ENCODE results near the gene RAB36.
A peak's percentile ranks its signal among the peaks of the same experiment; 100 is the strongest.

The RAB36 gene

DNA sequence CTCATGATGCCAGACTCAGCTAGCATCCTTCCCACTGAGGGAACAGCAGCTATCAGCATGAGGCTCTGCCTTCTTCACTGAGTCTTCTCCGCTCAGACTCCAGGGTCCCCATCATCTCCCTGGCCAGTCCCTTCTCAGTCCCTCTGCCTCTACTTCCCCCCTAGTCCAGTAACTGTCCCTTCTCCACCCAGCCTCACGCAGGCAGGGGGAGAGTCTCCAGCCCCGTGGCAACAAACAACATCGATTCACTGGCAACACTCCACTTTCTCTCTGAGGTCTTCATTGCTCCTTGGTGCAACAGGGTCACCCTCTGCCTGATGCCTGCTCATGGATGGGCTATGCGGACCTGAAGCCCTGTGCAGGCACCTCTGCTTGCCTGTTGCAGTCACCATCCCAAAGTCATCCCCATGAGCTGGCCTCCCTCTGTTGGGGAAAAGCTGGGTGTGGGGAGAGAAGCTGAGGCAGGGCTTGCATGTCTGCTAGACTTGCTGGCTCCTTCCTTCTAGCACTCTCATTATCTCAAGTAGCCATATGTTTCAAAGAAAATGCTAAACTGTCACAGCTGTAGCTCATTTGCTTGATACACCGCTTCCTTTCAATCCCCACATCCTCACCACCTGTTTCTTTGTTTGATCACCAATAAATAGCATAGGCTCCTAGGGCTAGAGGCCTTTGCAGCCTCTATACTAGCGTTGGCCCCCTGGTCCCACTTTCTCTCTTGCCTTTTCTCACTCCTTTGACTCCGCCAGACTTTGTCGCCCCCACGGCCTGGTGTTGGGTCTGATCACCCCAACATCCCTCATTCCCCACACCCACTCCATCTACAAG, 30.8 kb downstream of the RAB36 start:
- no peak for ATAC-seq (replicated peaks)
- Mint-ChIP-seq H3K4me1 (ENCODE audit: low read depth in 2 of 2) (peaks cover 27 to 36% of the 10 kb centered on the region in 2 donors), H3K27ac (peak overlapping the region; percentile 65 to 89), H3K27me3 (no peaks in the 10 kb centered on the region), H3K36me3 (ENCODE audit: insufficient read depth) (peaks cover 7% of the 10 kb centered on the region), H3K4me3 (peak overlapping the region in 1 of 2 donors; percentile 68), H3K9me3 (peaks cover 0 to 5% of the 10 kb centered on the region in 2 donors)
- DNase-seq: peak in 1 of 3 experiments; percentile 15

GRCh38 chr22:23176645-23177027, 31.4 kb downstream of the RAB36 start:
- H3K9me3 Mint-ChIP-seq: peaks cover 0 to 5% of the 10 kb centered on the region in 2 donors
- H3K27me3 Mint-ChIP-seq: no peaks in the 10 kb centered on the region
- H3K4me1 Mint-ChIP-seq (ENCODE audit: low read depth in 2 of 2): peaks cover 27 to 36% of the 10 kb centered on the region in 2 donors
- H3K27ac Mint-ChIP-seq: peak overlapping the region in 1 of 2 donors; percentile 89
- ATAC-seq (replicated peaks) (no peak), DNase-seq (no peak)
- H3K36me3 Mint-ChIP-seq (ENCODE audit: insufficient read depth): peaks cover 11% of the 10 kb centered on the region
- peak overlapping the region in 1 of 2 donors; percentile 68 for H3K4me3 Mint-ChIP-seq

DNA sequence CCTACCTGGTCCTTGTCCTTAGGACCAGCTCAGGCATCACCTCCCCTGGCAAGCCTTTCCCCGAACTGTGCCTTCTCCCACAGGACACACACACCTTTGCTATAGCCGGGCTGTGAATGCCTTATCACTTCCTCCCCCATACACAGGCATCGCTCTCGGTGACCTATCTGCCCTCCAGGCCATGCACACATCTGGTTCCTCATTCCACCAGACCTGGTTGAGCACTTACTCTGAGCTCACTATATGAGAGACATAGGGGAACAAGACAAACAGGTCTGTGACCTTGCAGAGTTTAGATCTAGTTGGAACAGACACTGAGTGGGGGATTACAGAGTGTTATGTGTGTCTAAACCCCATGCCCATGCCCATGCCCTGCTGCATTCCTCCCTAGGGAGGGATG, 31.9 kb downstream of the RAB36 start:
- H3K27me3 Mint-ChIP-seq: no peaks in the 10 kb centered on the region
- peaks cover 0 to 5% of the 10 kb centered on the region in 2 donors for H3K9me3 Mint-ChIP-seq
- peak overlapping the region; percentile 0 to 68 for H3K4me3 Mint-ChIP-seq
- ATAC-seq (replicated peaks) (no peak), DNase-seq (no peak)
- peak overlapping the region in 1 of 2 donors; percentile 89 for H3K27ac Mint-ChIP-seq
- H3K4me1 Mint-ChIP-seq (ENCODE audit: low read depth in 2 of 2): peaks cover 32 to 40% of the 10 kb centered on the region in 2 donors
- peaks cover 16% of the 10 kb centered on the region for H3K36me3 Mint-ChIP-seq (ENCODE audit: insufficient read depth)

DNA sequence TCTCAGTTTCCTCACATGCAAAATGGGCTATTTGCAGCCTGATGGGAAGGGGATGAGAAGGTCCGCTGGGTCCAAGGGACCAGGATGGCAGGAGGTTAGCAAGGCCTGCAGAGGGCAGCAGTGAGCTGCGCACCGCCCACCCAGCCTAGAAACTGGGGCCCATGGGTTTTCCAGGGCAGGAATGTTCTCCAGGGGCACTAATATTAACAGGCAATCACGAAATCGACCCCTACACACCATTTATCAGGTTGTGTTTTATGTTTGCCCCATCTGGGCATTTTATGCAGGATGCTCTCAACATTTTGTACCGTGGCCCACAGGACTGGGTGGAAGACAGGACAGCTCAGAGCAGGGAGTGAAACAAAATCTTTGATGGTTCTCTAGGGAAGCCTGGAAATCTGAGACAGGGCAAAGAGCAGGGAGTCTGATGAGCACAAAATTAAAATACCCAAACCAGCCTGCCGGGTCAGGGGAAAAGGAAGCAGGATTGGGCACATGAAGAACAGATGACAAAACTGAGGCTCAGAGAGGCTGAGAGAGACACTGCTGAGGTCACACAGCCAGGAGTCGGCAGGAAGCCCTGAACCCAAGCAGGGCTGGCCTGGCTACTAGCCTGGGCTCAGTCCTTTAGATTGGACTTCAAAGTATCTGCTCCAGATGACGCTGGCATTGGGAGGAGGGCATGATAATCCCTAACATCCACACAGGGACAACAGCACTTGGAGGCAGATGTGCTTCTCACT, 33.4 kb downstream of the RAB36 start:
- Mint-ChIP-seq H3K36me3 (ENCODE audit: insufficient read depth) (peaks cover 26% of the 10 kb centered on the region), H3K4me3 (peak overlapping the region; percentile 58 to 66), H3K9me3 (peaks cover 0 to 5% of the 10 kb centered on the region in 2 donors), H3K27me3 (no peaks in the 10 kb centered on the region), H3K27ac (peak overlapping the region; percentile 91 to 92), H3K4me1 (ENCODE audit: low read depth in 2 of 2) (peaks cover 47 to 55% of the 10 kb centered on the region in 2 donors)
- DNase-seq: peak; percentile 55 to 65 (median 59)
- peak; percentile 20 for ATAC-seq (replicated peaks)

- Mint-ChIP-seq H3K36me3 (ENCODE audit: insufficient read depth) (peaks cover 33% of the 10 kb centered on the region), H3K4me3 (peak overlapping the region; percentile 81 to 87), H3K27me3 (no peaks in the 10 kb centered on the region), H3K27ac (peak overlapping the region; percentile 91 to 92), H3K4me1 (ENCODE audit: low read depth in 2 of 2) (peaks cover 50 to 60% of the 10 kb centered on the region in 2 donors), H3K9me3 (peaks cover 0 to 5% of the 10 kb centered on the region in 2 donors)
- no peak for ATAC-seq (replicated peaks)
- no peak for DNase-seq
These were observed 34.4 kb downstream of the RAB36 start for GRCh38 chr22:23179381-23180299.

GRCh38 chr22:23180301-23180892, 35.1 kb downstream of the RAB36 start, which contains the start of gene BCR:
Gene BCR (plus strand): TSS chr22:23180509. CDS start chr22:23180961, 452 bp downstream.
- H3K9me3 Mint-ChIP-seq: peaks cover 0 to 5% of the 10 kb centered on the region in 2 donors
- peaks cover 40% of the 10 kb centered on the region for H3K36me3 Mint-ChIP-seq (ENCODE audit: insufficient read depth)
- H3K27ac Mint-ChIP-seq: peak within 1 kb of the TSS; percentile 91 to 92
- H3K27me3 Mint-ChIP-seq: no peaks in the 10 kb centered on the region
- H3K4me1 Mint-ChIP-seq (ENCODE audit: low read depth in 2 of 2): peaks cover 55 to 67% of the 10 kb centered on the region in 2 donors
- DNase-seq (peak; percentile 49 to 57 (median 49)), ATAC-seq (replicated peaks) (peak; percentile 75)
- peak within 1 kb of the TSS; percentile 89 to 91 for H3K4me3 Mint-ChIP-seq

DNA sequence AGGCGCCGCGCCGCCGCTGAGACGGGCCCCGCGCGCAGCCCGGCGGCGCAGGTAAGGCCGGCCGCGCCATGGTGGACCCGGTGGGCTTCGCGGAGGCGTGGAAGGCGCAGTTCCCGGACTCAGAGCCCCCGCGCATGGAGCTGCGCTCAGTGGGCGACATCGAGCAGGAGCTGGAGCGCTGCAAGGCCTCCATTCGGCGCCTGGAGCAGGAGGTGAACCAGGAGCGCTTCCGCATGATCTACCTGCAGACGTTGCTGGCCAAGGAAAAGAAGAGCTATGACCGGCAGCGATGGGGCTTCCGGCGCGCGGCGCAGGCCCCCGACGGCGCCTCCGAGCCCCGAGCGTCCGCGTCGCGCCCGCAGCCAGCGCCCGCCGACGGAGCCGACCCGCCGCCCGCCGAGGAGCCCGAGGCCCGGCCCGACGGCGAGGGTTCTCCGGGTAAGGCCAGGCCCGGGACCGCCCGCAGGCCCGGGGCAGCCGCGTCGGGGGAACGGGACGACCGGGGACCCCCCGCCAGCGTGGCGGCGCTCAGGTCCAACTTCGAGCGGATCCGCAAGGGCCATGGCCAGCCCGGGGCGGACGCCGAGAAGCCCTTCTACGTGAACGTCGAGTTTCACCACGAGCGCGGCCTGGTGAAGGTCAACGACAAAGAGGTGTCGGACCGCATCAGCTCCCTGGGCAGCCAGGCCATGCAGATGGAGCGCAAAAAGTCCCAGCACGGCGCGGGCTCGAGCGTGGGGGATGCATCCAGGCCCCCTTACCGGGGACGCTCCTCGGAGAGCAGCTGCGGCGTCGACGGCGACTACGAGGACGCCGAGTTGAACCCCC, 35.8 kb downstream of the RAB36 start:
- peak in 2 of 3 experiments; percentile 20 to 35 for DNase-seq
- peaks cover 55 to 67% of the 10 kb centered on the region in 2 donors for H3K4me1 Mint-ChIP-seq (ENCODE audit: low read depth in 2 of 2)

GRCh38 chr22:23181721-23182308, 36.5 kb downstream of the RAB36 start:
- H3K27ac Mint-ChIP-seq: peak overlapping the region; percentile 83 to 87
- H3K4me3 Mint-ChIP-seq: peak overlapping the region; percentile 89 to 91
- no peaks in the 10 kb centered on the region for H3K27me3 Mint-ChIP-seq
- DNase-seq (peak in 1 of 3 experiments; percentile 8), ATAC-seq (replicated peaks) (no peak)
- H3K36me3 Mint-ChIP-seq (ENCODE audit: insufficient read depth): peaks cover 49% of the 10 kb centered on the region
- H3K9me3 Mint-ChIP-seq: no peaks in the 10 kb centered on the region
- H3K4me1 Mint-ChIP-seq (ENCODE audit: low read depth in 2 of 2): peaks cover 59 to 67% of the 10 kb centered on the region in 2 donors

More for the DNA sequence above, 35.8 kb downstream of the RAB36 start:
- H3K4me3 Mint-ChIP-seq: peak overlapping the region; percentile 89 to 91
- peaks cover 47% of the 10 kb centered on the region for H3K36me3 Mint-ChIP-seq (ENCODE audit: insufficient read depth)
- H3K27me3 Mint-ChIP-seq: no peaks in the 10 kb centered on the region
- peaks cover 0 to 5% of the 10 kb centered on the region in 2 donors for H3K9me3 Mint-ChIP-seq
- peak overlapping the region; percentile 83 to 87 for H3K27ac Mint-ChIP-seq
- ATAC-seq (replicated peaks): peak; percentile 6

GRCh38 chr22:23182309-23183060, 37.2 kb downstream of the RAB36 start:
- DNase-seq: peak; percentile 33 to 48 (median 36)

DNA sequence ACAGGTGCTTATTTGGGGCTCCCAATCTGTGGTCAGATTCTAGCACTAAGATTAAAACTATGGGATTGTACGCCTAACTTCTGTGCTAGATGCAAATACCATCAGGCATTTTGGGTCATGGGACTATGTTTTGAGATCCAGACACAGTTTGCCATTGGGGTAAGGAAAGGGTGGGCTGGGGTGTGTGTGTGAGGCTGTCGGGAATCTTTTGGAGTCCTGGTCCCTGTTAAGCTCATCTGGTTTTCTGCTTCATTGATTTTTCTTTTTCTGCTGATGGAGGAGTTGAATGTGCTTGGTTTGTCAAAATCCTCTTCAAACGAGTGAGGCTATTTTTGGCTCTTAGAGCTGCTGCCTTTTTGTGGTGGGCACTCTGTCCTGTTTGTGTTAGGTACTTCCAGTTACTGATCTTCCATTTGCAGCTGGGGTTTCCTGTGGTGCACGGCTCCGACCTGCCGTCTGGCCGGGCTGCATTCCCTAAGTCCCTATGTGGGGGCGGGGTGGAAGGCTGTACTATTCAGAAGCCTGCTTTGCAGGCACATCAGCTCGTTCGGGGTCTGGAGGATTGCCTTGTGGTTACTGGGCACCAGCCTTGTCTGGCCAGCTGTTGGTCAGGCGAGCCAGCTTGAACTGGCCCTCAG, 37.9 kb downstream of the RAB36 start:
- DNase-seq (no peak), ATAC-seq (replicated peaks) (no peak)
- Mint-ChIP-seq H3K4me3 (peak overlapping the region; percentile 89 to 91), H3K9me3 (no peaks in the 10 kb centered on the region), H3K4me1 (ENCODE audit: low read depth in 2 of 2) (peaks cover 63 to 75% of the 10 kb centered on the region in 2 donors), H3K27ac (peak overlapping the region; percentile 83 to 87), H3K36me3 (ENCODE audit: insufficient read depth) (peaks cover 61% of the 10 kb centered on the region), H3K27me3 (no peaks in the 10 kb centered on the region)

More at GRCh38 chr22:23182309-23183060, 37.2 kb downstream of the RAB36 start:
- Mint-ChIP-seq H3K4me3 (peak overlapping the region; percentile 89 to 91), H3K4me1 (ENCODE audit: low read depth in 2 of 2) (peaks cover 57 to 68% of the 10 kb centered on the region in 2 donors), H3K9me3 (no peaks in the 10 kb centered on the region), H3K27me3 (no peaks in the 10 kb centered on the region), H3K27ac (peak overlapping the region; percentile 83 to 87), H3K36me3 (ENCODE audit: insufficient read depth) (peaks cover 56% of the 10 kb centered on the region)
- peak; percentile 25 for ATAC-seq (replicated peaks)

Data from effector memory CD8-positive, alpha-beta T cell (primary cell).